ENCODE measurements around the gene CRYAA. TPM values are rescaled to one million over a fixed set of nuclear protein-coding genes. Genes with fewer than 3 reads are reported as not detected.

Gene CRYAA
- total and polyA plus RNA-seq, 2 donors (not counting 3 experiments of a cell fraction or from before 2014, with no cell fraction given): not detected

- no TSS peak for BruUV-seq (replicated peaks)
Measured at GRCh38 chr21:43207868-43208267, 39.1 kb downstream of the CRYAA start.

More at GRCh38 chr21:43207868-43208267, 39.1 kb downstream of the CRYAA start:
- Histone ChIP-seq H3K27me3 (ENCODE audit: control insufficient read depth in 2 of 2, insufficient read depth in 2 of 2, low read length in 2 of 2) (no peaks in the 10 kb centered on the region), H3K9me3 (replicated peaks; ENCODE audit: control insufficient read depth, insufficient read depth, low read length) (no peaks in the 10 kb centered on the region), H3K4me1 (ENCODE audit: control insufficient read depth, extremely low read depth, insufficient read depth, low read length) (no peaks in the 10 kb centered on the region), H2AFZ (ENCODE audit: low read depth, low read length) (no peak overlapping the region), H3K4me2 (ENCODE audit: insufficient read depth, low read length) (no peak overlapping the region), H3K27ac (ENCODE audit: insufficient read depth, low read depth, low read length) (no peak overlapping the region), H4K20me1 (replicated peaks; ENCODE audit: control insufficient read depth, extremely low read depth, insufficient read depth, low read length) (no peaks in the 10 kb centered on the region), H3K9ac (replicated peaks; ENCODE audit: extremely low read depth, insufficient read depth, low read length) (no peak overlapping the region), H3K36me3 (ENCODE audit: control insufficient read depth in 2 of 2, extremely low read depth in 1 of 2, insufficient read depth in 2 of 2, low read length in 2 of 2) (no peaks in the 10 kb centered on the region), H3K9me1 (replicated peaks; ENCODE audit: control insufficient read depth, extremely low read depth, insufficient read depth, low read length) (no peaks in the 10 kb centered on the region), H3K4me3 (replicated peaks in 1 of 3; ENCODE audit: insufficient read depth in 1 of 3, low read depth in 1 of 3, low read length in 3 of 3) (no peak overlapping the region), H3K79me2 (ENCODE audit: control insufficient read depth, insufficient read depth, low read length) (no peaks in the 10 kb centered on the region)
- dilution Hi-C loops (cut with MboI; ENCODE audit: extremely low pct_ligation_motif_present, low sequenced_read_pairs) (no loop called here), intact Hi-C loops (cut with micrococcal nuclease) (no loop called here)
- TF ChIP-seq JUN (IDR thresholded peaks at IDR 0.05; ENCODE audit: borderline replicate concordance, insufficient read depth, insufficient read length, low read depth) (no peak), POLR2AphosphoS5 (IDR thresholded peaks at IDR 0.05; ENCODE audit: insufficient read depth, low read depth, low read length) (no peak), MAX (IDR thresholded peaks at IDR 0.05; ENCODE audit: insufficient read depth, insufficient read length) (no peak), POLR2A (IDR thresholded peaks at IDR 0.05; ENCODE audit: low read depth, low read length) (no peak), FOS (IDR thresholded peaks at IDR 0.05; ENCODE audit: borderline replicate concordance, insufficient read depth, low read length) (no peak), CTCF (IDR thresholded peaks at IDR 0.05; ENCODE audit: extremely low read depth in 1 of 2, insufficient read depth in 1 of 2, low read depth in 1 of 2, low read length in 2 of 2) (no peak), GATA2 (IDR thresholded peaks at IDR 0.05; ENCODE audit: insufficient read depth, insufficient read length, low read depth, low read length) (no peak), EZH2 (IDR thresholded peaks at IDR 0.05; ENCODE audit: borderline replicate concordance, low read depth, low read length, severe bottlenecking) (no peak), MYC (IDR thresholded peaks at IDR 0.05; ENCODE audit: low read depth, low read length) (no peak)
- no peak for DNase-seq (ENCODE audit: low read depth, low spot score)
- ChIA-PET CTCF (no interaction called here), POLR2A (no interaction called here)
- no peak for FAIRE-seq

All from endothelial cell of umbilical vein (primary cell).